A673 (cell line): ENCODE measurements around the gene TBC1D22A. TPM values are rescaled to one million over a fixed set of nuclear protein-coding genes. Genes with fewer than 3 reads are reported as not detected.

ENCODE experiments used
- BruUV-seq: library from RNA; stranded (reverse); fragments of 400-500 nt; replicated peaks from 2 replicates; lab custom pipeline; 2021; lab: Mats Ljungman, UMichigan
- CTCF ChIA-PET: fragments of 300-600 bp; sonication (Branson Sonifier 250); formaldehyde crosslinking; loops from one replicate; lab custom pipeline; 2022; ENCODE audit warnings: antibody characterized with exemption; lab: Charles Lee
- POLR2A ChIA-PET: fragments of 300-600 bp; sonication (Branson Sonifier 250); formaldehyde crosslinking; loops from one replicate; lab custom pipeline; 2022; ENCODE audit warnings: antibody characterized with exemption; ENCODE audit not compliant: low non-redundant PET; lab: Charles Lee
- DNase-seq: peaks from one replicate; pipeline ENCODE4 v3.0.0-alpha.2; 2015; ENCODE audit warnings: low spot score
- H3K27ac ChIP-seq: fragments of 200-600 bp; sonication (generic); 2 replicates; pipeline ENCODE4 v1.5.1; 2016; ENCODE audit warnings: mixed run types, low read depth, mild to moderate bottlenecking, mixed read lengths, antibody characterized with exemption, low read length; ENCODE audit not compliant: poor library complexity, severe bottlenecking
- H3K27me3 ChIP-seq: fragments of 200-600 bp; sonication (generic); replicated peaks from 2 replicates; pipeline ENCODE4 v1.6.1; 2017; ENCODE audit warnings: mixed run types, low read depth, mild to moderate bottlenecking, mixed read lengths, antibody characterized with exemption, low read length; ENCODE audit not compliant: insufficient read depth, poor library complexity
- H3K36me3 ChIP-seq: fragments of 200-600 bp; sonication (generic); 2 replicates; pipeline ENCODE4 v1.6.1; 2016; ENCODE audit warnings: mixed run types, mild to moderate bottlenecking, mixed read lengths, antibody characterized with exemption, low read length; ENCODE audit not compliant: insufficient read depth, poor library complexity, severe bottlenecking
- H3K4me1 ChIP-seq: fragments of 200-600 bp; sonication (generic); 2 replicates; pipeline ENCODE4 v1.6.1; 2017; ENCODE audit warnings: mixed run types, mild to moderate bottlenecking, mixed read lengths, antibody characterized with exemption, low read length; ENCODE audit not compliant: insufficient read depth, poor library complexity, severe bottlenecking
- H3K4me3 ChIP-seq: fragments of 200-600 bp; sonication (generic); 2 replicates; pipeline ENCODE4 v1.5.1; 2016; ENCODE audit warnings: low read depth, mixed run types, mild to moderate bottlenecking, mixed read lengths, low read length; ENCODE audit not compliant: poor library complexity, severe bottlenecking
- H3K9me3 ChIP-seq: fragments of 200-600 bp; sonication (generic); 2 replicates; pipeline ENCODE4 v1.6.1; 2016; ENCODE audit warnings: mixed run types, low read depth, mild to moderate bottlenecking, mixed read lengths, antibody characterized with exemption, low read length; ENCODE audit not compliant: poor library complexity, severe bottlenecking
- CTCF ChIP-seq: fragments of 300-800, 200-600 bp; sonication (generic); conservative IDR thresholded peaks from 2 replicates; pipeline ENCODE4 v1.5.1; 2017; ENCODE audit warnings: low read depth, mild to moderate bottlenecking, antibody characterized with exemption, low read length, moderate library complexity, mixed read lengths
- EZH2 ChIP-seq: fragments of 200-600 bp; sonication (generic); IDR thresholded peaks from 2 replicates; pipeline ENCODE4 v1.6.1; 2017; ENCODE audit warnings: borderline replicate concordance, low read depth, mild to moderate bottlenecking, mixed read lengths, antibody characterized with exemption, low read length; ENCODE audit not compliant: poor library complexity, severe bottlenecking
- intact Hi-C: fragments of 100-400 bp; cut with micrococcal nuclease; formaldehyde crosslinking; loops from one replicate; pipeline ENCODE4 v1.10.0; 2022; ENCODE audit not compliant: unreplicated experiment
- total RNA-seq: library from RNA; stranded (reverse); gene quantifications from 2 replicates; pipeline ENCODE4 v1.2.3, GENCODE V29; 2021

TBC1D22A gene
- total RNA-seq, 1 experiment from 2014 or later, result 22.5 TPM

GRCh38 chr22:46848197-46848596 is 85.7 kb downstream of the TBC1D22A start:
- no TSS peak for BruUV-seq
- ChIA-PET CTCF (no interaction called here), POLR2A (no interaction called here)
- no peaks in the 10 kb centered on the region for H3K27me3 ChIP-seq
- no peak for DNase-seq
- H3K4me3 ChIP-seq, result no peak overlapping the region
- intact Hi-C loops, result no loop called here
- no peaks in the 10 kb centered on the region for H3K9me3 ChIP-seq
- H3K36me3 ChIP-seq, result no peaks in the 10 kb centered on the region
- TF ChIP-seq EZH2, result no peak
- no peak for TF ChIP-seq CTCF
- H3K27ac ChIP-seq, result no peak overlapping the region
- peaks cover 5% of the 10 kb centered on the region for H3K4me1 ChIP-seq

GRCh38 chr22:46849101-46849500 is 86.7 kb downstream of the TBC1D22A start:
- intact Hi-C loops, result no loop called here
- Histone ChIP-seq H3K27me3 (no peaks in the 10 kb centered on the region), H3K27ac (no peak overlapping the region), H3K4me1 (peaks cover 5% of the 10 kb centered on the region), H3K4me3 (no peak overlapping the region), H3K36me3 (no peaks in the 10 kb centered on the region), H3K9me3 (no peaks in the 10 kb centered on the region)
- ChIA-PET CTCF (no interaction called here), POLR2A (no interaction called here)
- BruUV-seq, result no TSS peak
- no peak for DNase-seq
- TF ChIP-seq EZH2 (no peak), CTCF (no peak)

GRCh38 chr22:46849951-46850350 is 87.5 kb downstream of the TBC1D22A start:
- no peaks in the 10 kb centered on the region for H3K27me3 ChIP-seq
- H3K9me3 ChIP-seq, result no peaks in the 10 kb centered on the region
- no TSS peak for BruUV-seq
- ChIA-PET POLR2A (no interaction called here), CTCF (no interaction called here)
- no peak for DNase-seq
- peaks cover 5% of the 10 kb centered on the region for H3K4me1 ChIP-seq
- no peaks in the 10 kb centered on the region for H3K36me3 ChIP-seq
- intact Hi-C loops, result no loop called here
- no peak overlapping the region for H3K4me3 ChIP-seq
- H3K27ac ChIP-seq, result no peak overlapping the region
- TF ChIP-seq EZH2 (no peak), CTCF (no peak)
